Frontal cortex (tissue), 4 donors: Measurements from ENCODE around the gene ABHD16B. TPM values are rescaled to one million over a fixed set of nuclear protein-coding genes. Genes with fewer than 3 reads are reported as not detected.
A peak's percentile ranks its signal among the peaks of the same experiment; 100 is the strongest.
"Not testable (repeated sequence)": the region's sequence is repeated elsewhere in the genome, so short reads cannot be mapped to it uniquely, and the experiment has no call there.

ENCODE experiments used
- DNase-seq, 2 donors: peaks; one replicate each; pipeline ENCODE4 v3.0.0; 2012; ENCODE audit warnings: low spot score in 2 of 2
- FAIRE-seq: peaks from 2 replicates; lab custom pipeline; 2012; peaks lifted over from hg19 to GRCh38; lab: Jason Lieb, UNC
- total RNA-seq: library from RNA; depleted of rRNA; stranded (reverse); fragments of >200 nt; gene quantifications from one replicate; pipeline ENCODE4 v1.2.3, GENCODE V29; 2014
- donor health status: control.
- donor health status: control.
- donor health status: control.

Gene ABHD16B
- total RNA-seq, 1 donor from 2014 or later: not detected

- not testable (repeated sequence) for DNase-seq, FAIRE-seq
These were observed 7.6 kb upstream of the ABHD16B start for GRCh38 chr20:63853733-63854068.

GRCh38 chr20:63854069-63854765 is 7.1 kb upstream of the ABHD16B start:
- FAIRE-seq (no peak), DNase-seq (no peak)

- FAIRE-seq (no peak), DNase-seq (no peak)
These were observed 6.4 kb upstream of the ABHD16B start for GRCh38 chr20:63854766-63855362.

GRCh38 chr20:63855363-63856097 is 5.8 kb upstream of the ABHD16B start:
- FAIRE-seq: no peak
- no peak for DNase-seq

- DNase-seq (no peak), FAIRE-seq (no peak)
These were observed 5.2 kb upstream of the ABHD16B start for GRCh38 chr20:63856098-63856511.

GRCh38 chr20:63857764-63858392 is 3.4 kb upstream of the ABHD16B start:
- FAIRE-seq: no peak

GRCh38 chr20:63858393-63859165 is 2.7 kb upstream of the ABHD16B start:
- DNase-seq (no peak), FAIRE-seq (no peak)

More at GRCh38 chr20:63857764-63858392, 3.4 kb upstream of the ABHD16B start:
- no peak for DNase-seq

GRCh38 chr20:63859166-63859699 is 2.1 kb upstream of the ABHD16B start:
- no peak for FAIRE-seq
- no peak for DNase-seq

- FAIRE-seq: no peak
- no peak for DNase-seq
These were observed 810 bp upstream of the ABHD16B start for GRCh38 chr20:63860325-63861051.

- no peak for DNase-seq
- FAIRE-seq: no peak
These were observed 943 bp downstream of the ABHD16B start for GRCh38 chr20:63861981-63862901.

- FAIRE-seq: no peak
These were observed 1.9 kb downstream of the ABHD16B start for GRCh38 chr20:63863021-63863797.

GRCh38 chr20:63863798-63864544 is 2.7 kb downstream of the ABHD16B start:
- DNase-seq: peak; percentile 79 to 86
- FAIRE-seq: no peak

More at GRCh38 chr20:63863021-63863797, 1.9 kb downstream of the ABHD16B start:
- DNase-seq: no peak

GRCh38 chr20:63864545-63864977 is 3.3 kb downstream of the ABHD16B start:
- DNase-seq (no peak), FAIRE-seq (no peak)

GRCh38 chr20:63864978-63865640 is 3.8 kb downstream of the ABHD16B start, which contains the start of gene TPD52L2:
Gene TPD52L2, plus strand, starts transcription at chr20:63865270. Its CDS starts 96 bp downstream, at chr20:63865366.
- DNase-seq (peak; percentile 99), FAIRE-seq (no peak)

GRCh38 chr20:63867042-63867441 is 5.7 kb downstream of the ABHD16B start:
- not testable (repeated sequence) for DNase-seq, FAIRE-seq

GRCh38 chr20:63868264-63868663 is 7.0 kb downstream of the ABHD16B start:
- DNase-seq (no peak), FAIRE-seq (no peak)
